GM23338 (cell line): ENCODE data around the gene NUP107. TPM values are rescaled to one million over a fixed set of nuclear protein-coding genes. Genes with fewer than 3 reads are reported as not detected.

ENCODE experiments used
- ATAC-seq: fragments of 200-7000 bp; cut with Tn5 transposase; 3 replicates; pipeline ENCODE4 v1.9.1; 2020
- DNase-seq: peaks from one replicate; pipeline ENCODE4 v3.0.0-alpha.2; 2015; ENCODE audit warnings: low spot score
- H2AFZ ChIP-seq: fragments of 200-600 bp; sonication (generic); 2 replicates; pipeline ENCODE4 v1.8.0; 2016; ENCODE audit warnings: antibody characterized with exemption, mild to moderate bottlenecking, moderate library complexity
- H3F3A ChIP-seq: fragments of 200-600 bp; sonication (generic); replicated peaks from 2 replicates; pipeline ENCODE4 v1.8.0; 2017; ENCODE audit warnings: antibody characterized with exemption, mixed run types, low read depth
- H3K27ac ChIP-seq: fragments of 200-600 bp; sonication (generic); 2 replicates; pipeline ENCODE4 v1.6.1; 2016; ENCODE audit warnings: low read depth
- H3K27me3 ChIP-seq: fragments of 200-600 bp; sonication (generic); 2 replicates; pipeline ENCODE4 v1.8.0; 2016; ENCODE audit warnings: mild to moderate bottlenecking, mixed run types, moderate library complexity; ENCODE audit not compliant: insufficient read depth
- H3K36me3 ChIP-seq: fragments of 200-600 bp; sonication (generic); 2 replicates; pipeline ENCODE4 v1.8.0; 2016; ENCODE audit warnings: mild to moderate bottlenecking; ENCODE audit not compliant: insufficient read depth
- H3K4me1 ChIP-seq: fragments of 200-600 bp; sonication (generic); 2 replicates; pipeline ENCODE4 v1.8.0; 2016; ENCODE audit warnings: mild to moderate bottlenecking, moderate library complexity; ENCODE audit not compliant: insufficient read depth
- H3K4me2 ChIP-seq: fragments of 200-600 bp; sonication (generic); 2 replicates; pipeline ENCODE4 v1.7.1; 2017; ENCODE audit warnings: mixed run types
- H3K4me3 ChIP-seq: fragments of 200-600 bp; sonication (generic); 2 replicates; pipeline ENCODE4 v1.6.1; 2016; ENCODE audit warnings: mixed run types
- H3K79me2 ChIP-seq: fragments of 200-600 bp; sonication (generic); replicated peaks from 2 replicates; pipeline ENCODE4 v1.8.0; 2017; ENCODE audit warnings: mild to moderate bottlenecking; ENCODE audit not compliant: insufficient read depth
- H3K9me2 ChIP-seq: fragments of 200-600 bp; sonication (generic); 2 replicates; pipeline ENCODE4 v1.8.0; 2017; ENCODE audit not compliant: insufficient read depth
- H4K20me1 ChIP-seq: fragments of 200-600 bp; sonication (generic); replicated peaks from 2 replicates; pipeline ENCODE4 v1.8.0; 2017; ENCODE audit warnings: mild to moderate bottlenecking; ENCODE audit not compliant: insufficient read depth
- H3K27ac Mint-ChIP-seq: 2 replicates; pipeline ENCODE4 v1.8.0; 2020; ENCODE audit warnings: inconsistent platforms, mild to moderate bottlenecking, moderate library complexity, mixed read lengths
- H3K27me3 Mint-ChIP-seq: 3 replicates; pipeline ENCODE4 v1.8.0; 2022; ENCODE audit warnings: low read depth, mild to moderate bottlenecking, moderate library complexity, mixed read lengths, inconsistent platforms; ENCODE audit not compliant: insufficient read depth, poor library complexity
- H3K36me3 Mint-ChIP-seq: 3 replicates; pipeline ENCODE4 v1.8.0; 2021; ENCODE audit warnings: low read depth, mild to moderate bottlenecking, inconsistent platforms, moderate library complexity, mixed read lengths
- H3K4me1 Mint-ChIP-seq: 3 replicates; pipeline ENCODE4 v1.8.0; 2020; ENCODE audit warnings: mild to moderate bottlenecking, inconsistent platforms, mixed read lengths
- H3K4me3 Mint-ChIP-seq: 3 replicates; pipeline ENCODE4 v1.8.0; 2021; ENCODE audit warnings: moderate library complexity, mild to moderate bottlenecking, inconsistent platforms, mixed read lengths
- H3K9me3 Mint-ChIP-seq: 3 replicates; pipeline ENCODE4 v1.8.0; 2020; ENCODE audit warnings: moderate library complexity, mild to moderate bottlenecking, inconsistent platforms, mixed read lengths
- CREB1 ChIP-seq: fragments of 250-450 bp; sonication (Bioruptor Pico); IDR thresholded peaks from 2 replicates; pipeline ENCODE4 v1.5.0; 2020; ENCODE audit warnings: low read depth, mild to moderate bottlenecking, moderate library complexity
- EZH2 ChIP-seq: fragments of 200-600 bp; sonication (generic); IDR thresholded peaks from one replicate; pipeline ENCODE4 v1.8.0; 2017; ENCODE audit warnings: antibody characterized with exemption, mild to moderate bottlenecking, low read depth; ENCODE audit not compliant: unreplicated experiment
- EZH2phosphoT487 ChIP-seq: fragments of 200-600 bp; sonication (generic); IDR thresholded peaks from one replicate; pipeline ENCODE4 v1.8.1; 2018; ENCODE audit warnings: antibody characterized with exemption; ENCODE audit not compliant: unreplicated experiment
- JUNB ChIP-seq: IDR thresholded peaks from one replicate; pipeline ENCODE4 v1.6.1; 2016; ENCODE audit warnings: antibody characterized with exemption; ENCODE audit not compliant: unreplicated experiment
- NANOG ChIP-seq: IDR thresholded peaks from 2 replicates; pipeline ENCODE4 v1.6.1; 2016; ENCODE audit warnings: antibody characterized with exemption, borderline replicate concordance
- POLR2AphosphoS5 ChIP-seq: IDR thresholded peaks from 2 replicates; pipeline ENCODE4 v1.6.1; 2016; ENCODE audit warnings: antibody characterized with exemption, low read depth
- STAT1 ChIP-seq: IDR thresholded peaks from one replicate; pipeline ENCODE4 v1.6.1; 2016; ENCODE audit warnings: antibody characterized with exemption; ENCODE audit not compliant: unreplicated experiment
- ZNF114 ChIP-seq: fragments of 250-450 bp; sonication (Bioruptor Pico); IDR thresholded peaks from 2 replicates; pipeline ENCODE4 v1.5.0; 2020; ENCODE audit warnings: mild to moderate bottlenecking, moderate library complexity
- ZNF331 ChIP-seq: fragments of 250-450 bp; sonication (Bioruptor Pico); IDR thresholded peaks from 2 replicates; pipeline ENCODE4 v1.5.0; 2020; ENCODE audit warnings: low read depth, mild to moderate bottlenecking, moderate library complexity
- polyA plus RNA-seq: library from polyadenylated mRNA; unstranded; fragments of >200 nt; fragmentation: Nextera tagmentation; extraction: Ambion mirVana; gene quantifications from 2 replicates; pipeline ENCODE4 v1.2.1, GENCODE V29; 2016
- total RNA-seq: library from RNA; depleted of rRNA; stranded (reverse); fragments of >200 nt; shearing (Covaris generic); gene quantifications from 2 replicates; pipeline ENCODE4 v1.2.3, GENCODE V29; 2014
- TF ChIP-seq, protein P1 (sequence below), 2 experiments: fragments of 200-600 bp in 1 of 2; sonication (generic) in 1 of 2; conservative IDR thresholded peaks; 2 replicates each; pipeline versions ENCODE4 v1.5.1 to v1.6.1; 2016 to 2017; ENCODE audit warnings: antibody characterized with exemption in 2 of 2, low read depth in 2 of 2, mild to moderate bottlenecking in 2 of 2, moderate library complexity in 1 of 2
- TF ChIP-seq, protein P2 (sequence below): IDR thresholded peaks from 2 replicates; pipeline ENCODE4 v1.6.1; 2016; ENCODE audit warnings: antibody characterized with exemption
- TF ChIP-seq, protein P3 (sequence below): fragments of 250-450 bp; sonication (Bioruptor Pico); IDR thresholded peaks from 2 replicates; pipeline ENCODE4 v1.5.0; 2020; ENCODE audit warnings: mild to moderate bottlenecking, moderate library complexity
- TF ChIP-seq, protein P4 (sequence below): IDR thresholded peaks from one replicate; pipeline ENCODE4 v1.6.1; 2018; ENCODE audit warnings: antibody characterized with exemption; ENCODE audit not compliant: unreplicated experiment

NUP107 gene
- total and polyA plus RNA-seq, 2 experiments from 2014 or later = 123 to 152 TPM

DNA sequence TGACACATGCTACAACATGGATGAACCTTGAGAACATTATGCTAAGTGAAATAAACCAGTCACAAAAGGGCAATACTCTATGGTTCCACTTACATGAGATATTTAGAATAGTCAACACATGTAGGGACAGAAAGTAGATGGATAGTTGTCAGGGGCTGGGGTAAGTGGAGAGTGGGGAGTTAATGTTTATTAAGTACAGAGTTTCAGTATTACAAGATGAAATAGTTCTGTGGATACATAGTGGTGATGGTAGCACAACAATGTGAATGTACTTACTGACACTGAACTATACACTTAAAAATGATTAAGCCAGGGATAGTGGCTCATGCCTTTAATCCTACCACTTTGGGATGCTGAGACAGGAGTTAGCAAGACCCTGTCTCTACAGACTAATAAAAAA is 8.7 kb downstream of the NUP107 start:
- ATAC-seq (no peak), DNase-seq (no peak)
- H3K4me1 ChIP-seq = no peaks in the 10 kb centered on the region
- H3K4me2 ChIP-seq = no peak overlapping the region
- no peak overlapping the region for H3K4me3 ChIP-seq
- Mint-ChIP-seq H3K27ac (no peak overlapping the region), H3K36me3 (peaks cover 78% of the 10 kb centered on the region), H3K27me3 (peaks cover 3% of the 10 kb centered on the region), H3K4me1 (no peaks in the 10 kb centered on the region), H3K4me3 (no peak overlapping the region), H3K9me3 (no peaks in the 10 kb centered on the region)
- H3K36me3 ChIP-seq = peaks cover 69% of the 10 kb centered on the region
- peaks cover 16% of the 10 kb centered on the region for H4K20me1 ChIP-seq
- no peak overlapping the region for H2AFZ ChIP-seq
- TF ChIP-seq NANOG (no peak), JUNB (no peak), EZH2phosphoT487 (no peak), POLR2AphosphoS5 (no peak), ZNF331 (CRISPR knock-in tag) (no peak), CREB1 (CRISPR knock-in tag) (no peak), STAT1 (no peak), ZNF114 (CRISPR knock-in tag) (no peak), EZH2 (no peak)
- TF ChIP-seq, protein P1, sequence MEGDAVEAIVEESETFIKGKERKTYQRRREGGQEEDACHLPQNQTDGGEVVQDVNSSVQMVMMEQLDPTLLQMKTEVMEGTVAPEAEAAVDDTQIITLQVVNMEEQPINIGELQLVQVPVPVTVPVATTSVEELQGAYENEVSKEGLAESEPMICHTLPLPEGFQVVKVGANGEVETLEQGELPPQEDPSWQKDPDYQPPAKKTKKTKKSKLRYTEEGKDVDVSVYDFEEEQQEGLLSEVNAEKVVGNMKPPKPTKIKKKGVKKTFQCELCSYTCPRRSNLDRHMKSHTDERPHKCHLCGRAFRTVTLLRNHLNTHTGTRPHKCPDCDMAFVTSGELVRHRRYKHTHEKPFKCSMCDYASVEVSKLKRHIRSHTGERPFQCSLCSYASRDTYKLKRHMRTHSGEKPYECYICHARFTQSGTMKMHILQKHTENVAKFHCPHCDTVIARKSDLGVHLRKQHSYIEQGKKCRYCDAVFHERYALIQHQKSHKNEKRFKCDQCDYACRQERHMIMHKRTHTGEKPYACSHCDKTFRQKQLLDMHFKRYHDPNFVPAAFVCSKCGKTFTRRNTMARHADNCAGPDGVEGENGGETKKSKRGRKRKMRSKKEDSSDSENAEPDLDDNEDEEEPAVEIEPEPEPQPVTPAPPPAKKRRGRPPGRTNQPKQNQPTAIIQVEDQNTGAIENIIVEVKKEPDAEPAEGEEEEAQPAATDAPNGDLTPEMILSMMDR (conservative IDR thresholded peaks at IDR 0.05; ENCODE audit: low read depth in 2 of 2) = no peak
- TF ChIP-seq, protein P2, sequence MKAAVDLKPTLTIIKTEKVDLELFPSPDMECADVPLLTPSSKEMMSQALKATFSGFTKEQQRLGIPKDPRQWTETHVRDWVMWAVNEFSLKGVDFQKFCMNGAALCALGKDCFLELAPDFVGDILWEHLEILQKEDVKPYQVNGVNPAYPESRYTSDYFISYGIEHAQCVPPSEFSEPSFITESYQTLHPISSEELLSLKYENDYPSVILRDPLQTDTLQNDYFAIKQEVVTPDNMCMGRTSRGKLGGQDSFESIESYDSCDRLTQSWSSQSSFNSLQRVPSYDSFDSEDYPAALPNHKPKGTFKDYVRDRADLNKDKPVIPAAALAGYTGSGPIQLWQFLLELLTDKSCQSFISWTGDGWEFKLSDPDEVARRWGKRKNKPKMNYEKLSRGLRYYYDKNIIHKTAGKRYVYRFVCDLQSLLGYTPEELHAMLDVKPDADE = no peak
- TF ChIP-seq, protein P3, sequence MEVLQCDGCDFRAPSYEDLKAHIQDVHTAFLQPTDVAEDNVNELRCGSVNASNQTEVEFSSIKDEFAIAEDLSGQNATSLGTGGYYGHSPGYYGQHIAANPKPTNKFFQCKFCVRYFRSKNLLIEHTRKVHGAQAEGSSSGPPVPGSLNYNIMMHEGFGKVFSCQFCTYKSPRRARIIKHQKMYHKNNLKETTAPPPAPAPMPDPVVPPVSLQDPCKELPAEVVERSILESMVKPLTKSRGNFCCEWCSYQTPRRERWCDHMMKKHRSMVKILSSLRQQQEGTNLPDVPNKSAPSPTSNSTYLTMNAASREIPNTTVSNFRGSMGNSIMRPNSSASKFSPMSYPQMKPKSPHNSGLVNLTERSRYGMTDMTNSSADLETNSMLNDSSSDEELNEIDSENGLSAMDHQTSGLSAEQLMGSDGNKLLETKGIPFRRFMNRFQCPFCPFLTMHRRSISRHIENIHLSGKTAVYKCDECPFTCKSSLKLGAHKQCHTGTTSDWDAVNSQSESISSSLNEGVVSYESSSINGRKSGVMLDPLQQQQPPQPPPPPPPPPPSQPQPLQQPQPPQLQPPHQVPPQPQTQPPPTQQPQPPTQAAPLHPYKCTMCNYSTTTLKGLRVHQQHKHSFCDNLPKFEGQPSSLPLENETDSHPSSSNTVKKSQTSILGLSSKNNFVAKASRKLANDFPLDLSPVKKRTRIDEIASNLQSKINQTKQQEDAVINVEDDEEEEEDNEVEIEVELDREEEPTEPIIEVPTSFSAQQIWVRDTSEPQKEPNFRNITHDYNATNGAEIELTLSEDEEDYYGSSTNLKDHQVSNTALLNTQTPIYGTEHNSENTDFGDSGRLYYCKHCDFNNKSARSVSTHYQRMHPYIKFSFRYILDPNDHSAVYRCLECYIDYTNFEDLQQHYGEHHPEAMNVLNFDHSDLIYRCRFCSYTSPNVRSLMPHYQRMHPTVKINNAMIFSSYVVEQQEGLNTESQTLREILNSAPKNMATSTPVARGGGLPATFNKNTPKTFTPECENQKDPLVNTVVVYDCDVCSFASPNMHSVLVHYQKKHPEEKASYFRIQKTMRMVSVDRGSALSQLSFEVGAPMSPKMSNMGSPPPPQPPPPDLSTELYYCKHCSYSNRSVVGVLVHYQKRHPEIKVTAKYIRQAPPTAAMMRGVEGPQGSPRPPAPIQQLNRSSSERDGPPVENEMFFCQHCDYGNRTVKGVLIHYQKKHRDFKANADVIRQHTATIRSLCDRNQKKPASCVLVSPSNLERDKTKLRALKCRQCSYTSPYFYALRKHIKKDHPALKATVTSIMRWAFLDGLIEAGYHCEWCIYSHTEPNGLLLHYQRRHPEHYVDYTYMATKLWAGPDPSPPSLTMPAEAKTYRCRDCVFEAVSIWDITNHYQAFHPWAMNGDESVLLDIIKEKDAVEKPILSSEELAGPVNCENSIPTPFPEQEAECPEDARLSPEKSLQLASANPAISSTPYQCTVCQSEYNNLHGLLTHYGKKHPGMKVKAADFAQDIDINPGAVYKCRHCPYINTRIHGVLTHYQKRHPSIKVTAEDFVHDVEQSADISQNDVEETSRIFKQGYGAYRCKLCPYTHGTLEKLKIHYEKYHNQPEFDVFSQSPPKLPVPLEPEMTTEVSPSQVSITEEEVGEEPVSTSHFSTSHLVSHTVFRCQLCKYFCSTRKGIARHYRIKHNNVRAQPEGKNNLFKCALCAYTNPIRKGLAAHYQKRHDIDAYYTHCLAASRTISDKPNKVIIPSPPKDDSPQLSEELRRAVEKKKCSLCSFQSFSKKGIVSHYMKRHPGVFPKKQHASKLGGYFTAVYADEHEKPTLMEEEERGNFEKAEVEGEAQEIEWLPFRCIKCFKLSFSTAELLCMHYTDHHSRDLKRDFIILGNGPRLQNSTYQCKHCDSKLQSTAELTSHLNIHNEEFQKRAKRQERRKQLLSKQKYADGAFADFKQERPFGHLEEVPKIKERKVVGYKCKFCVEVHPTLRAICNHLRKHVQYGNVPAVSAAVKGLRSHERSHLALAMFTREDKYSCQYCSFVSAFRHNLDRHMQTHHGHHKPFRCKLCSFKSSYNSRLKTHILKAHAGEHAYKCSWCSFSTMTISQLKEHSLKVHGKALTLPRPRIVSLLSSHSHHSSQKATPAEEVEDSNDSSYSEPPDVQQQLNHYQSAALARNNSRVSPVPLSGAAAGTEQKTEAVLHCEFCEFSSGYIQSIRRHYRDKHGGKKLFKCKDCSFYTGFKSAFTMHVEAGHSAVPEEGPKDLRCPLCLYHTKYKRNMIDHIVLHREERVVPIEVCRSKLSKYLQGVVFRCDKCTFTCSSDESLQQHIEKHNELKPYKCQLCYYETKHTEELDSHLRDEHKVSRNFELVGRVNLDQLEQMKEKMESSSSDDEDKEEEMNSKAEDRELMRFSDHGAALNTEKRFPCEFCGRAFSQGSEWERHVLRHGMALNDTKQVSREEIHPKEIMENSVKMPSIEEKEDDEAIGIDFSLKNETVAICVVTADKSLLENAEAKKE = no peak
- TF ChIP-seq, protein P4, sequence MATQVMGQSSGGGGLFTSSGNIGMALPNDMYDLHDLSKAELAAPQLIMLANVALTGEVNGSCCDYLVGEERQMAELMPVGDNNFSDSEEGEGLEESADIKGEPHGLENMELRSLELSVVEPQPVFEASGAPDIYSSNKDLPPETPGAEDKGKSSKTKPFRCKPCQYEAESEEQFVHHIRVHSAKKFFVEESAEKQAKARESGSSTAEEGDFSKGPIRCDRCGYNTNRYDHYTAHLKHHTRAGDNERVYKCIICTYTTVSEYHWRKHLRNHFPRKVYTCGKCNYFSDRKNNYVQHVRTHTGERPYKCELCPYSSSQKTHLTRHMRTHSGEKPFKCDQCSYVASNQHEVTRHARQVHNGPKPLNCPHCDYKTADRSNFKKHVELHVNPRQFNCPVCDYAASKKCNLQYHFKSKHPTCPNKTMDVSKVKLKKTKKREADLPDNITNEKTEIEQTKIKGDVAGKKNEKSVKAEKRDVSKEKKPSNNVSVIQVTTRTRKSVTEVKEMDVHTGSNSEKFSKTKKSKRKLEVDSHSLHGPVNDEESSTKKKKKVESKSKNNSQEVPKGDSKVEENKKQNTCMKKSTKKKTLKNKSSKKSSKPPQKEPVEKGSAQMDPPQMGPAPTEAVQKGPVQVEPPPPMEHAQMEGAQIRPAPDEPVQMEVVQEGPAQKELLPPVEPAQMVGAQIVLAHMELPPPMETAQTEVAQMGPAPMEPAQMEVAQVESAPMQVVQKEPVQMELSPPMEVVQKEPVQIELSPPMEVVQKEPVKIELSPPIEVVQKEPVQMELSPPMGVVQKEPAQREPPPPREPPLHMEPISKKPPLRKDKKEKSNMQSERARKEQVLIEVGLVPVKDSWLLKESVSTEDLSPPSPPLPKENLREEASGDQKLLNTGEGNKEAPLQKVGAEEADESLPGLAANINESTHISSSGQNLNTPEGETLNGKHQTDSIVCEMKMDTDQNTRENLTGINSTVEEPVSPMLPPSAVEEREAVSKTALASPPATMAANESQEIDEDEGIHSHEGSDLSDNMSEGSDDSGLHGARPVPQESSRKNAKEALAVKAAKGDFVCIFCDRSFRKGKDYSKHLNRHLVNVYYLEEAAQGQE = no peak
- no peak overlapping the region for H3K27ac ChIP-seq
- no peaks in the 10 kb centered on the region for H3K9me2 ChIP-seq
- no peaks in the 10 kb centered on the region for H3K27me3 ChIP-seq
- H3F3A ChIP-seq = no peaks in the 10 kb centered on the region
- H3K79me2 ChIP-seq = no peaks in the 10 kb centered on the region
